ENCODE measurements around the gene NUCB2. TPM values are rescaled to one million over a fixed set of nuclear protein-coding genes. Genes with fewer than 3 reads are reported as not detected.

Gene NUCB2
- total RNA-seq, 1 donor from 2014 or later: 58.0 TPM

GRCh38 chr11:17252704-17253103, 23.8 kb upstream of the NUCB2 start:
- Mint-ChIP-seq H3K27ac (no peak overlapping the region), H3K4me3 (no peak overlapping the region), H3K4me1 (ENCODE audit: unreplicated experiment) (no peaks in the 10 kb centered on the region), H3K9me3 (peaks cover 4% of the 10 kb centered on the region), H3K27me3 (no peaks in the 10 kb centered on the region), H3K36me3 (no peaks in the 10 kb centered on the region)
- no peak for TF ChIP-seq CTCF (conservative IDR thresholded peaks at IDR 0.05)
- DNase-seq (ENCODE audit: extremely low spot score, unreplicated experiment): no peak

DNA sequence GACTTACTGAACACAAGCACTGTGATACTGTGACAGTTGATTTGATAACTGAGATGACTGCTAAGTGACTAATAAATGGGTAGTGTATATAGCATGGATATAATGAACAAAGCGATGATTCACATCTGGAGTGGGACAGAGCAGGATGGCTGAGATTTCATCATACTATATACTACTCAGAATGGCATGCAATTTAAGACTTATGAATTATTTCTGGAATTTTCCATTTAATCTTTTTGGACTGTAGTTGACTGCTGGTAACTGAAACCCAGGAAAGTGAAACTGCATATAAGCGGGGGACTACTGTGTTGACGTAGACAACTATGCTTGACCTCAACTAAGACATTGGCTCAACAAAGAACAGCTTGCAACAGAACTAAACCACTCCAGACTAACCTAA, 20.0 kb upstream of the NUCB2 start:
- Mint-ChIP-seq H3K27ac (no peak overlapping the region), H3K9me3 (no peaks in the 10 kb centered on the region), H3K4me1 (ENCODE audit: unreplicated experiment) (no peaks in the 10 kb centered on the region), H3K4me3 (no peak overlapping the region), H3K36me3 (no peaks in the 10 kb centered on the region), H3K27me3 (no peaks in the 10 kb centered on the region)
- TF ChIP-seq CTCF (conservative IDR thresholded peaks at IDR 0.05): no peak
- no peak for DNase-seq (ENCODE audit: extremely low spot score, unreplicated experiment)

GRCh38 chr11:17257196-17257595, 19.3 kb upstream of the NUCB2 start:
- Mint-ChIP-seq H3K4me1 (ENCODE audit: unreplicated experiment) (no peaks in the 10 kb centered on the region), H3K27me3 (no peaks in the 10 kb centered on the region), H3K36me3 (no peaks in the 10 kb centered on the region), H3K27ac (no peak overlapping the region), H3K4me3 (no peak overlapping the region), H3K9me3 (no peaks in the 10 kb centered on the region)
- no peak for TF ChIP-seq CTCF (conservative IDR thresholded peaks at IDR 0.05)
- no peak for DNase-seq (ENCODE audit: extremely low spot score, unreplicated experiment)

- Mint-ChIP-seq H3K4me3 (no peak overlapping the region), H3K9me3 (peaks cover 1% of the 10 kb centered on the region), H3K36me3 (no peaks in the 10 kb centered on the region), H3K27ac (no peak overlapping the region), H3K27me3 (peaks cover under 1% of the 10 kb centered on the region), H3K4me1 (ENCODE audit: unreplicated experiment) (peaks cover 5% of the 10 kb centered on the region)
- DNase-seq (ENCODE audit: extremely low spot score, unreplicated experiment): no peak
- TF ChIP-seq CTCF (conservative IDR thresholded peaks at IDR 0.05): no peak
Observed at GRCh38 chr11:17258670-17259069, 17.9 kb upstream of the NUCB2 start.

DNA sequence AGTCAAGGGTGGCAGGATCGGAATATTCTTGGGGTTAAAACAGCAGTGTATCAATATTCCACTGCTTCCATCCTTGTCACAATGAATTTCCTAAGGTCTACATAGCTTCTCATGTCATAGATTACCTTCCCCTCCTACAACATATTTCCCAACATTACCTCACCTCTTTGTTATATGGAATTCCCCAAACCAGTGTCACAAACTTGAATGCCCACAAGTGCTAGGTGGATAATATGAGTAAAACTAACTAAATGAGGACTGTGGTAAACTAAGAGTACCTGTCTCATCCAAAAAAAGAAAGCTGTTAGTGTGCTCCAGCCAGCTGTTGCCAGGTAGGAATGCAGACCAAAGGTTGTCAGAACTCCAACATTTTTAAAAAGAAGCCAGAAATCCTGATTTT, 17.0 kb upstream of the NUCB2 start:
- TF ChIP-seq CTCF (conservative IDR thresholded peaks at IDR 0.05): no peak
- peaks cover 5% of the 10 kb centered on the region for H3K9me3 Mint-ChIP-seq
- H3K27me3 Mint-ChIP-seq: peaks cover 4% of the 10 kb centered on the region
- H3K36me3 Mint-ChIP-seq: no peaks in the 10 kb centered on the region
- H3K27ac Mint-ChIP-seq: peak overlapping the region; percentile 32
- DNase-seq (ENCODE audit: extremely low spot score, unreplicated experiment): no peak
- H3K4me3 Mint-ChIP-seq: no peak overlapping the region
- peaks cover 9% of the 10 kb centered on the region for H3K4me1 Mint-ChIP-seq (ENCODE audit: unreplicated experiment)

- H3K4me3 Mint-ChIP-seq: no peak overlapping the region
- peaks cover 5% of the 10 kb centered on the region for H3K9me3 Mint-ChIP-seq
- TF ChIP-seq CTCF (conservative IDR thresholded peaks at IDR 0.05): no peak
- peaks cover 4% of the 10 kb centered on the region for H3K27me3 Mint-ChIP-seq
- no peak overlapping the region for H3K27ac Mint-ChIP-seq
- no peaks in the 10 kb centered on the region for H3K36me3 Mint-ChIP-seq
- H3K4me1 Mint-ChIP-seq (ENCODE audit: unreplicated experiment): peaks cover 9% of the 10 kb centered on the region
- no peak for DNase-seq (ENCODE audit: extremely low spot score, unreplicated experiment)
Observed at GRCh38 chr11:17260020-17260419, 16.5 kb upstream of the NUCB2 start.

All from type B pancreatic cell (in vitro differentiated cells).